GM12873 (cell line): ENCODE results near the gene APLF.

ENCODE experiments used
- TF ChIP-seq, protein P1 (sequence below): IDR thresholded peaks from 2 replicates; pipeline ENCODE4 v1.5.1; 2012; ENCODE audit warnings: low read depth, mild to moderate bottlenecking, moderate library complexity, low read length, control low read depth; ENCODE audit not compliant: insufficient read depth; ENCODE audit errors: missing control alignments

Gene APLF

DNA sequence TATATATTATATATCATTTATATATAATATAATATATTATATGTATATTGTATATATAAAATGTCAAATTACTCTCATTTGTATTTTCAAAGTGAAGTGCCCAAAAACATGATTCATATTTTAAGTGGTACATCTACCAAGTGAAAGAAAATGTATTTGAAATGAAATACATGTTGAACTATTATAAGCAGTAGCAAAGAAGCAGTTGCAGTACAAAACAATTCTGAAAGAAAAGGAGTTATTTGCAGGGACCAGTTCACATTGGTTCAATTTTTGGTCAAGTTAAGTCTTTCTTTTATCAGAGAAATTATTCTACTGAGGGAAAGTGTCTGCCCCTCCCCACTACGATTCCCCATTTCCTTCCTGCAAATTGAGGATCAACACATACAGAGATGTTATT, 51.9 kb downstream of the APLF start:
- TF ChIP-seq, protein P1, sequence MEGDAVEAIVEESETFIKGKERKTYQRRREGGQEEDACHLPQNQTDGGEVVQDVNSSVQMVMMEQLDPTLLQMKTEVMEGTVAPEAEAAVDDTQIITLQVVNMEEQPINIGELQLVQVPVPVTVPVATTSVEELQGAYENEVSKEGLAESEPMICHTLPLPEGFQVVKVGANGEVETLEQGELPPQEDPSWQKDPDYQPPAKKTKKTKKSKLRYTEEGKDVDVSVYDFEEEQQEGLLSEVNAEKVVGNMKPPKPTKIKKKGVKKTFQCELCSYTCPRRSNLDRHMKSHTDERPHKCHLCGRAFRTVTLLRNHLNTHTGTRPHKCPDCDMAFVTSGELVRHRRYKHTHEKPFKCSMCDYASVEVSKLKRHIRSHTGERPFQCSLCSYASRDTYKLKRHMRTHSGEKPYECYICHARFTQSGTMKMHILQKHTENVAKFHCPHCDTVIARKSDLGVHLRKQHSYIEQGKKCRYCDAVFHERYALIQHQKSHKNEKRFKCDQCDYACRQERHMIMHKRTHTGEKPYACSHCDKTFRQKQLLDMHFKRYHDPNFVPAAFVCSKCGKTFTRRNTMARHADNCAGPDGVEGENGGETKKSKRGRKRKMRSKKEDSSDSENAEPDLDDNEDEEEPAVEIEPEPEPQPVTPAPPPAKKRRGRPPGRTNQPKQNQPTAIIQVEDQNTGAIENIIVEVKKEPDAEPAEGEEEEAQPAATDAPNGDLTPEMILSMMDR = no peak

DNA sequence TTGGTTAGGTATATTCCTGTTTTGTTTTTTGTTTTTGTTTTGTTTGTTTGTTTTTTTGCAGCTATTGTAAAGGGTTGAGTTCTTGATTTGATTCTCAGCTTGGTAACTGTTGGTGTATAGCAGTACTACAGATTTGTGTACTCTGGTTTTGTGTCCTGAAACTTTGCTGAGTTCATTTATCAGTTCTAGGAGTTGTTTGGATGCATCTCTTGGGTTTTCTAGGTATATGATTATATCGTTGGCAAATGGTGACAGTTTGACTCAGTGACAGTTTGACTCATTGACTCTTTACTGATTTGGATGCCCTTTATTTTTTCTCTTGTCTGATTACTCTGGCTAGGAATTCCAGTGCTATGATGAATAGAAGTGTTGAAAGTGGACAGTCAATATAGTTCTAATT, 53.7 kb downstream of the APLF start:
- TF ChIP-seq, protein P1 = no peak

DNA sequence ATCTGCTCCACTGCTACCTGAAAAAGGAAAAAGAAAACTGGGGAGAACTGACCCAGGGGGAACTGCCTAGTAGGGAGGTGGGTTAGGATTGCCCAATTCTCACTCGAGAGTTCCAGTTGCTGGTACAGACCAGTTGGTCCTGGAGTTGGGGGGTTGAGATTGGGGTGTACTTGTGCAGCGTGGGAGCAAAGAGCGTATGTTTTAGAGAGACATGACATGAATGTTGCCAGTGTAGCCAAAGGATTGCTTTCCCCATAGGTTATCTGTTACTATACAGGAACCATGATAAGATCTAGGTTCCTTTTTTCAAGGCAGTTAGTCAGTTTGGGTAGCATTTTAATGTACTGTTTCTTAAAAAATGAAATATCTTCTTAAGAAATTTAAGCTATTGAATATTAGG, 68.6 kb downstream of the APLF start:
- TF ChIP-seq, protein P1 = no peak

DNA sequence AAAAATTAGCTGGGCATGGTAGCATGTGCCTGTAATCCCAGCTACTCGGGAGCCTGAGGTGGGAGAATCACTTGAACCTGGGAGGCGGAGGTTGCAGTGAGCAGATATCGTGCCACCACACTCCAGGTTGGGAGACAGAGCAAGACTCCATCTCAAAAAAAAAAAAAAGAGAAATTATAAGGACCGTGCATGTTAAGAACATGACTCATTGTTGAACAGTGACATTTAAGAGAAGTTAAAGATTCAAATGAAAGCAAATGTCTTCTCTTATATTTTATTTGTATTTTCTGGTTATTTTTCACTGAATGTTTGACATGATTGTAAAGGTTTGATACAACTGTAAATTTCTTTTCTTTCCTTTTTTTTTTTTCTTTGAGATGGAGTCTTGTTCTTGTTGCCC, 69.6 kb downstream of the APLF start:
- TF ChIP-seq, protein P1 = no peak

DNA sequence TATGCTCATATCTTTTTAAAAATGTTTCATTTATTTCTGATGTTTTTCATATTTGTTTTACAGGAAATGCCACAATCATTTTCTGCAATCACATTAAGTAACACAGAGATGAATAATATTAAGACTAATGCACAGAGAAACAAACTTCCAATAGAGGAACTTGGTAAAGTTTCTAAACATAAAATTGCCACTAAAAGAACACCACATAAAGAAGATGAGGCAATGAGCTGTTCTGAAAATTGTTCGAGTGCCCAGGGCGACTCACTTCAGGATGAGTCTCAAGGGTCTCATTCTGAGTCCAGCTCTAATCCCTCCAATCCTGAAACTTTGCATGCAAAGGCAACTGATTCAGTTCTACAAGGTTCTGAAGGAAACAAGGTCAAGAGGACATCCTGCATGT, 70.4 kb downstream of the APLF start:
- TF ChIP-seq, protein P1 = no peak

DNA sequence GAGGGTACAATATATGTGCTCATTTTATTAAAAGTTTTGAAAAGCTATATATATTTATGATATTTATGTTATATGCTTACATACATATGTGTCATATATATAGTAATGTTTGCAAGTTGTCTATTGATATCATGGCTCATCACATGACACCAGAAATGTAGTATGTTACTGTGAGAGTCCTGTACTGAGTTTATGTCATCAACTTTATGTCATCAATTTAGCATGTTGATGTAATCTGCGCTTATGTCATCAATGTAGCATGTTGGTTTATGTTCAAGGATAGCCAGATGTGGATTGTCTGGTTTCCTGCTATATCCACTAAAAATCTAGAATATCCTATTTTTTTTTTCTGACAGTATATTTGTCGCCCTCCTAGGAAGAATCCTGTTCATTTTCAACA, 77.4 kb downstream of the APLF start:
- TF ChIP-seq, protein P1 = no peak

DNA sequence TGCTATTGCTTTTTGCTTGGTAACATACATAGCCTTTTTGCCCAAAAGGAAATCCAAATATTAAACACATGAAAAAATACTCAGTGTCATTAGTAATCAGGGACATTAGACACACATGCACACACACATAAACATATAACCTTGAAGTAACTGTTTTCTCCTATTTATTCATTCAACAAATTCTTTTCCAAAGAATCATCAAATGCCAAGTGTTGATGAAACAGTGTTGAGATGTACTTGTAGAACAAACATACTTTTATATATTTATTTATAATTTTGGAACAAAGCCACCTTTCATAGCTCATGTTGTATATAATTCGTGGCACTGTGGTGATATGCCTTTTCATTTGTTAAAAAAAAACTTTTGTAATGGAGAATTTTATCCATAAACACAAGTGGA, 81.0 kb downstream of the APLF start:
- TF ChIP-seq, protein P1 = no peak
